ENCODE measurements around the gene DDX54. TPM values are rescaled to one million over a fixed set of nuclear protein-coding genes. Genes with fewer than 3 reads are reported as not detected.
"Not testable (repeated sequence)": the region's sequence is repeated elsewhere in the genome, so short reads cannot be mapped to it uniquely, and the experiment has no call there.

Gene DDX54
- total and polyA plus RNA-seq, 5 experiments from 2014 or later, result 17.9 to 81.8 (median 38.2) TPM

DNA sequence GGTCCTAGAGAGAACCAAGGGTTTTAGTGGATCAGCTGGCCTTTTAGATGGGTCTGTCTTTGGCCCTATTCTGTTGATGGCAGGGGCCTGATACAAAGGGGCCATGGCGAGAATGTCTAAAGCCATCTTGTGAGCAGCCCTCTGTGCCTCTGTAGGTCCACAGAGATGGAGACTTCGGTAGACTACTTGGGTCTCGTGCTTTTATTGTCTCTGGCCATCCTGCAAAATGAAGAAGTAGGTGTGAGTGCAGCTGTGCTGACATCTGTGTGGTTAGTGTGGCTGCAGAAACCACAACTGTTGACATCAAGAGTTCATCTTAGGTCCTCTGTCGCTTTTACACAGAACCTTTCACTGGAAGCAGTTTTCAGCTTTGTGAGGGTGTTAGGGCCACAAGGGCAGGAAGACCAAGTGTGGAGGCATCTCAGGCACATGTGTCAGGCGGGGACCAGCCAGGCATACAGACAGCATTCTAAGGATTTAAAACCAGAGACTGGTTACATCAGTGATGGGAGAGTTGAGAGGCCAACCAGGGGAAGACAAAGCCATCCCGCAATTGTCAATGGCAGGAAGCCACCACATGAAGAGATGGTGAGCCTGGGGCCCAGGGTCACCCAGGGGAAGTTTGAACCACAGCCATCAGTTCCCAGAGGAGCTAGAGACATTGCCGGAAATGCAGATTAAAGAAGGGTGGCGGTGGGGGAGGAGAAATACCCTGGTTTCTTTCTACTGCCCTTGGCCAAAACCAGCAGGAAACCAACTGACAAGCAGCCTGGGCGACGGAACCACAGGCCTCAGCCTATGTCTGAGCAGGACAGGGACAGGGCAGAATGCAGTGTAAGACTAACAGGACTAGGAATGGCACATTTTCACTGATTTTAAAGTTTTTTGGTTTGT, 23.0 kb upstream of the DDX54 start:
- Mint-ChIP-seq H3K36me3 (no peaks in the 10 kb centered on the region), H3K27ac (peak overlapping the region; percentile 84 to 97 (median 92)), H3K4me3 (peak overlapping the region; percentile 53 to 84 (median 77)), H3K9me3 (no peaks in the 10 kb centered on the region), H3K4me1 (peaks cover 21 to 55% (median 41%) of the 10 kb centered on the region in 4 donors), H3K27me3 (no peaks in the 10 kb centered on the region)
- DNase-seq (peak in 9 of 10 donors; percentile 34 to 76 (median 70)), ATAC-seq (peak; percentile 80 to 81)
- POLR2A ChIA-PET, result interaction anchor here (0.6 to 2.5 kb wide), 6 partner anchors 11 to 230 kb away, joined by 3 to 24 read pairs (median 4); partner anchors contain the start of genes OAS2 and TPCN1

DNA sequence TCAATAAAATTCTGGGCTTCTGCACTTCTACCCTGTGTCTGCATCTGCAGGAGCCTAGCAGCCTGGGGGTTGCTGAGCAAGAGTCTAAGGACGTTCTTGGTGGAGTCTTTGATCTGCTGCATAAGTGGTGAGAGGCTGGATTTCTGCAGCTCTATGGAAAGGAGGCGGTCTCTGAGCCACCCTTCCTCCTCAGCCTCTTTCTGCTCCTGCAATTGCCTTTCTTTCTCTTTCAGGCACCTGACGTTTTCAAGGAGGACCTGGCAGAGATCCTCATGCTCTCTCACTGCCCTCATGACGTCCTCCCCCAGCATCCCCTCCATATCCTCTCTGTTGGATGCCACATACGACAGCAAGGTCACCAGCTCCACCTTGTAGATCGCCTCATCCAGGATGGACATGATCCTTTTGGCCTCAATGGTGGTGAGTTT, 22.3 kb upstream of the DDX54 start:
- Mint-ChIP-seq H3K27me3 (no peaks in the 10 kb centered on the region), H3K27ac (peak overlapping the region; percentile 84 to 97 (median 92)), H3K36me3 (no peaks in the 10 kb centered on the region), H3K4me3 (peak overlapping the region in 8 of 10 donors; percentile 1 to 83 (median 76)), H3K9me3 (no peaks in the 10 kb centered on the region), H3K4me1 (peaks cover 21 to 54% (median 40%) of the 10 kb centered on the region in 4 donors)
- POLR2A ChIA-PET, result interaction anchor here (0.6 to 2.5 kb wide), 5 partner anchors 12 to 229 kb away, joined by 3 to 24 read pairs (median 4); partner anchors contain the start of genes OAS2 and TPCN1
- DNase-seq (peak in 6 of 10 donors; percentile 9 to 56 (median 29)), ATAC-seq (peak; percentile 49 to 57)

DNA sequence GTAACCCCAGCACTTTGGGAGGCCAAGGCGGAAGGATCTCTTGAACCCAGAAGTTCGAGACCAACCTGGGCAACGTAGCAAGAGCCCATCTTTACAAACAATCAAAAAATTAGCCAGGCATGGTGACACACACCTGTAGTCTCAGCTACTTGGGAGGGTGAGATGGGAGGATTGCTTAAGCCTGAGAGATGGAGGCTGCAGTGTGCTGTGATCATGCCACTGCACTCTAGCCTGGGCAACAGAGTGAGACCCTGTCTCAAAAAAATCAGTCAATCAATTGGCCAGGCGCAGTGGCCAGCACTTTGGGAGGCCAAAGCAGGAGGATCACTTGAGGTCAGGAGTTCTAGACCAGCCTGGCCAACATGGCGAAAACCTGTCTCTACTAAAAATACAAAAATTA, 21.5 kb upstream of the DDX54 start:
- not testable (repeated sequence) for DNase-seq, H3K4me3 Mint-ChIP-seq, H3K27me3 Mint-ChIP-seq, H3K36me3 Mint-ChIP-seq, ATAC-seq, H3K9me3 Mint-ChIP-seq
- Mint-ChIP-seq H3K4me1 (peaks cover 21 to 56% (median 40%) of the 10 kb centered on the region in 4 donors), H3K27ac (peak overlapping the region in 7 of 10 donors; percentile 24 to 91 (median 79))
- POLR2A ChIA-PET, result interaction anchor here (2.5 kb wide), 1 partner anchor 15 kb away, joined by 24 read pairs; the partner anchor contains the start of gene TPCN1

DNA sequence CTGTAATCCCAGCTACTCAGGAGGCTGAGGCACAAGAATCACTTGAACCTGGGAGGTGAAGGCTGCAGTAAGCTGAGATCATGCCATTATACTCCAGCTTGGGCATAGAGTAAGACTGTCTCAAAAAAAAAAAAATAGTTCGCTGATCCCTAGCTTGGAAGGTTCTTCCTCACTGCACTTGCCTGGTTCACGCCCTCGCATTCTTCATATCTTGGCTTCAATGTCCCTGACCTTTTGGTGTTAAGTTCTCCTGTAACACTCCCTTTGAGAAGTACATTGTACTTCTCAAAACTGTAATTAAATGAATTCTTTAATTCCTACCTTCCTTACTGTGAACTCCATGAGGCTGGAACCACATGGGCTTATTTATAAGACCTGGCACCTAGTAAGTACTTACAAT, 19.5 kb upstream of the DDX54 start:
- H3K4me1 Mint-ChIP-seq, result peaks cover 17 to 42% (median 26%) of the 10 kb centered on the region in 4 donors
- POLR2A ChIA-PET, result no interaction called here
- DNase-seq, result no peak
- peak overlapping the region in 4 of 10 donors; percentile 6 to 73 (median 42) for H3K27ac Mint-ChIP-seq
- H3K27me3 Mint-ChIP-seq, result no peaks in the 10 kb centered on the region
- no peak overlapping the region for H3K4me3 Mint-ChIP-seq
- ATAC-seq, result no peak
- H3K9me3 Mint-ChIP-seq, result no peaks in the 10 kb centered on the region
- H3K36me3 Mint-ChIP-seq, result no peaks in the 10 kb centered on the region

DNA sequence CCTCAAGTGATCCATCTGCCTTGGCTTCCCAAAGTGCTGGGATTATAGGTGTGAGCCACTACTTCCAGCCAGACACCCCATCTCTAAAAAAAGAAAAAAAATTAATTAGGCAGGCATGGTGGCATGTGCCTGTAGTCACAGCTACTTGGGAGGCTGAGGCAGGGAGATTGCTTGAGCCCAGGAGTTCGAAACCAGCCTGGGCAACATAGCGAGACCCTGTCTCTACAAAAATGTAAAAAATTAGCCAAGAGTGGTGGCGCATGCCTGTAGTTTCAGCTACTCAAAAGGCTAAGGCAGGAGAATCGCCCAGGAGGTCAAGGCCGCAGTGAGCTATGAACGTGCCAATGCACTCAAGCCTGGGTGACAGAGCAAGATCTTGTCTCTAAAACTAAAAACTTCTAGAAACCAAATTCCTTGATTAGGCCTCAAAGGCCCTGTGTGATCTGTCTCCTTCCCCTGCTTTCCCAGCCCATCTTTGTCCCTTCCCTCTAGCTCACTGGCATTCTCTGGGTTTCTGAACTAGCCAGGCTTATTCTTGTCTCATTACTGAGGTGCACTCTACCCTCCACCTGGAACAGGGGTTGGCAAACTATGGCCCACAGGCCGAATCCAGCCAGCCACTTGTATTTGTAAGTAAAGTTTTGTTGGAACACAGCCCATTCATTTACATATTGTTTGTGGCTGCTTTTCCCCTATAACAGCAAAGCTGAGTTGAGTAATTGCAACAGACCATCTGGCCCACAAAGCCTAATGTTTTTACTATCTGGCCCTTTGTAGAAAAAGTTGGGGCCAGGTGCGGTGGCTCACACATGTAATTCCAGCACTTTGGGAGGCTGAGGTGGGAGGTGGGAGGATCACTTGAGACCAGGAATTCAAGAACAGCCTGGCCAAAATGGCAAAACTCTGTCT, 18.8 kb upstream of the DDX54 start:
- Mint-ChIP-seq H3K4me3 (no peak overlapping the region), H3K27ac (peak overlapping the region in 7 of 10 donors; percentile 15 to 73 (median 50)), H3K9me3 (no peaks in the 10 kb centered on the region), H3K4me1 (peaks cover 17 to 35% (median 22%) of the 10 kb centered on the region in 4 donors), H3K36me3 (no peaks in the 10 kb centered on the region), H3K27me3 (no peaks in the 10 kb centered on the region)
- POLR2A ChIA-PET, result interaction anchor here (0.6 to 1.3 kb wide), 3 partner anchors 7 to 265 kb away, joined by 3 to 4 read pairs (median 4); no protein-coding TSS in a partner anchor
- DNase-seq, result no peak
- no peak for ATAC-seq

DNA sequence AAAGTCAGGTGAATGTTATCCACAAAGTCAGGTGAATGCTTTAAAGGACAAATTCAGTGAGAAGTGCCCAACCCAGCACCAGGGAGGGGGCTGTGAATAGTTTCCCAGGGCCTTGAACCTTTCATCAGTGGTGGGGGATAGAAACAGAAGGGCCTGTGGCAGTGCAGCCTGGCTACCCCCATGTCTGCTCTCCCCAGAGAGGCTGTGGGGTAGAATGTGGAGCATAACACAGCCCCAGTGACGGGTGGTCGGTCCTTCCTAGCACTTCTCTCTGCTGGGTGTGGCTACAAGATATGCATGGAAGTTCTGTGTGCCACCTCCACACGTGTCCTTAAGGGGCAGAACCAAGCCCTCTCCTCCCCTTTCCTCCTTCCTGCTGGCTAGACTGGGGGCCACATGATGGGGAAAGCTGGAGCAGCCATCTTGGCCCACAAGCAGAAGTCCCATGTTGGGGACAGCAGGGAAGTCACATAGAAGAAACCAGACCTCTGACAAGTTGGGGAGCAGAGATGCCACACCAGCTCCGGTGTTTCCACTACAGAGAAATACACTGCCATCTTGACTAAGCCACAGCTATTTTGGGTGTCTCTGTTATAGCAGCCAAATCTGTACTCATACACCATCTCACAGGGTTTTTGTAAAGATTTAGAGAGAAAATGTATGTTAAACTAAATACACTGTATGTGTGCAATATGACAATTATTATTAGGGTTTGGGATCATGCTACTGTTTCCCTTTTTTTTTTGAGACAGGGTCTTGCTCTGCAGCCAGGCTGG, 17.2 kb upstream of the DDX54 start:
- POLR2A ChIA-PET, result interaction anchor here (0.6 to 1.3 kb wide), 3 partner anchors 9 to 17 kb away, joined by 3 to 4 read pairs (median 3); partner anchors contain the start of gene DDX54

DNA sequence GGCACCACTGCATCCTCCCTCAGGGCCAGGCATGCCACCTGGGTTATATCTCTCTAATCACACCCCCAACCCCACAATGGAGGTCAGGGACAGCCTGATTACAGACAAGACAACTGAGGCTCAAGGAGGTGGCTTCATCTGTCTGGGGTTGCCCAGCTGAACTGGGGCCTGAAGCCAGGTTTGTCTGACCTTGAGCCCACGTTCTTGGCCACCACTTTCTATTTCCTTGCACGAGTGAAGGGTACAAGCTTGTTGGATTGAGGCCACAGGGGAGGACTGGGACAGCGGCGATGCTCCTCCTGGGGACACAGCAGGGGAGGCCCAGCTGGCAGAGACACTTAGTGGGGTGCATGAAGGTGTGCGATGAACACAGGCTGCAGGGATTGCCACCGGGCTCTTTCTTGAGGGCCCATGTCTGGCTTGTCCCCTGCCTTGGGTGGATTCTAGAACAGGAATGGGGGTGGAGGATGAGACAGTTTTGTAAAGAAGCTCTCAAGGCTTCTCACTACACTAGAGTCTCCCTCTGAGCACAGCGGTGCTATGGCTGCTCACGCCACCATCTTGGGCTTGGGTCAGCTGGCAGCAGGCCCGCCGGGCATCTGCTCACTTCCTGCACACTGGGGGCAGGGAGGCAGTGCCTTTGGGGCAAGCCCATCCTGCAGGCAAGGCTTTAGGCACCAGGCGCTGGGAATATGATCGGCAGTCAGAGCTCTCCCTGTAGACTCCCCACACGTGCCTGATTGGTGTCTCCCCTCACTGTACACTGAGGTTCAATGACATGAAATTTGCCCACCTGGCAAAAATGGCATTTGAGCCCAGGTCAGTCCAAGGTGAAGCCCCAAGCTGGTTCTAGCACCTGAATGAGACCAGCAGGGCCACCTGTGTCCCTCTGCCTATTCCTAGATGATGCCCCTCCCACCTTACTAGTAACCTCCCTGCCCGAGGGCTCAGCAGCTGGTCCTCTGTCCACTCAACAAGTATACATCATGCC, 16.2 kb upstream of the DDX54 start:
- POLR2A ChIA-PET, result no interaction called here
- Mint-ChIP-seq H3K4me3 (no peak overlapping the region), H3K27ac (peak overlapping the region in 1 of 10 donors; percentile 40), H3K9me3 (no peaks in the 10 kb centered on the region), H3K4me1 (peaks cover 0 to 22% (median 2%) of the 10 kb centered on the region in 4 donors), H3K27me3 (no peaks in the 10 kb centered on the region), H3K36me3 (no peaks in the 10 kb centered on the region)
- no peak for ATAC-seq
- no peak for DNase-seq

More for the DNA sequence above, 17.2 kb upstream of the DDX54 start:
- no peak overlapping the region for H3K27ac Mint-ChIP-seq
- no peak overlapping the region for H3K4me3 Mint-ChIP-seq
- DNase-seq (no peak), ATAC-seq (no peak)
- H3K36me3 Mint-ChIP-seq, result no peaks in the 10 kb centered on the region
- peaks cover 3 to 26% (median 8%) of the 10 kb centered on the region in 4 donors for H3K4me1 Mint-ChIP-seq
- no peaks in the 10 kb centered on the region for H3K9me3 Mint-ChIP-seq
- no peaks in the 10 kb centered on the region for H3K27me3 Mint-ChIP-seq

DNA sequence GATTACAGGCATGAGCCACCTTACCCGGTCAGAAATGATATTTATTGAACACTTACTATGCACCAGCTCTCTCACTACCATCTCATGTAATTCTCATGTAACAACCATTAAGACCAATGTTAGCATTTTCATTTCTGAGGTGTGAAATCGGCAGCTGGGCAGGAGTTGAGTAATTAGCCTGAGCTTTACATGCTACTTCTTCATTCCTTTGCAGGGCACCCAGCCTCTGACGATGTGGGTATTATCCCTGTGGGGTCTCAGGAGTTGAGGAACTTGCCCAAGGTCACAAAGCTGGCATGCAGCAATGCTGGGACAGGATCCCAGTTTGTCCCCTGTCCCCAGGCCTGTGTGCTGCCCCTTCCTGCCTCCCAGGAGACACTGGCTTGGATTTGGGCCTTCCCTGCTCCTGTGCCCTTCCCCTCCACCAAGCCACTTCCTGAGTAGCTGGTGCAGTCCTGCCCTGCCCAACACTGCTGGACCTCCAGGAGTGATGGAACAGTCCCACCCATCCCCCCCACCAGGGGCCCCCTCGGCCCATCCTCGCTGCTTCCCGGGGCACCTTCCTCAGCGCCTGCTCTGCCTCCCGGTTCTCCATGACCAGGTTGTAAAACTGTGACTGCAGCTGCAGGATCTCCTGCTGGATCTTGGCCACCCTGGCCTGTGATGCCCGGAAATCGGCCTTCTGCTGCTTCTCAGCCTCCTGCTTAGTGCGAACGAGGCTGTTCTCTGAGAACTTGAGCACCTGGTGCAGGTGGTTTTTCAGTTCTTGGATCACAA, 14.9 kb upstream of the DDX54 start:
- Mint-ChIP-seq H3K27ac (no peak overlapping the region), H3K27me3 (no peaks in the 10 kb centered on the region), H3K4me3 (no peak overlapping the region), H3K4me1 (peaks cover 0 to 17% (median 2%) of the 10 kb centered on the region in 4 donors), H3K36me3 (no peaks in the 10 kb centered on the region), H3K9me3 (no peaks in the 10 kb centered on the region)
- ATAC-seq (no peak), DNase-seq (no peak)
- POLR2A ChIA-PET, result interaction anchor here (1.1 kb wide), 1 partner anchor 10 kb away, joined by 3 read pairs; no protein-coding TSS in a partner anchor

DNA sequence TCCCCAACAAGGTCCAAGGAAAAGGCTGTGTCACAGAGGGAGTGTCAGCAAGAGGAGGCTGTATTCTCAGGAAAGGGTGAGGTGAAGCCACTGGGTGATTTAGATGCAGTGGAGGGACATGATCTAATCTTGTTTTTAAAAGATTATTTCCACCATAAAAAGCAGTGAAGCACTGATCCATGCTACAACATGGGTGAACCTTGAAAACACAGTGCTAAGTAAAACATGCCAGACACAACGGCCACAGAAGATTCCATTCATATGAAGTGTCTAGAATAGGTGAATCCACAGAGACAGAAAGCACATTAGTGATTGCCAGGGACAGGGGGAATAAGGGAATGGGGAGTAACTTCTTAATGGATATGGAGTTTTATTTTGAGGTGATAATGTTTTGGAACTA, 13.0 kb upstream of the DDX54 start:
- ATAC-seq, result no peak
- H3K4me1 Mint-ChIP-seq, result peaks cover 0 to 14% (median 4%) of the 10 kb centered on the region in 4 donors

DNA sequence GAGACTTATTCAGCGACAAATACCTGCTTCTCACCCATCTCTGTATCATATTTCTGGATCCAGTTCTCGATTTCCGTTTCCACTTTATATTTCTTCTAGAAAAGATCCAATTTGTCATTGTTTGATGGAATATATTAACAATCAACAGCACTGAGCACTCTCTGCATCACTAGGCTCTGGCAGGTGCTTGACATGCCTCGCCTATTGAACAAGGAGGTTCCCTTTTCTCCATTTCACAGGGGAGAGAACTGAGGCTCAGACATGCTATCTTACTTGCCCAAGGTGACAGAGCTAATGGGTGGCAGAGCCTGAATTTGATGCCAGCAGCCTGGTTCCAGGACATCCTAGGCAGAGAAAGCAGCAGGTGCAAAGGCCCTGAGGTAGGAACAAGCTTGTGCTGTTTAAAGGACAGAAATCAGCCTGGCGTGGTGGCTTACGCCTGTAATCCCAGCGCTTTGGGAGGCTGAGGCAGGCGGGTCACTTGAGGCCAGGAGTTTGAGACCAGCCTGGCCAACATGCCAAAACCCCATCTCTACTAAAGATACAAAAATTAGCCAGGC, 12.3 kb upstream of the DDX54 start:
- POLR2A ChIA-PET, result interaction anchor here (0.6 to 0.7 kb wide), 3 partner anchors 12 to 74 kb away, joined by 3 to 4 read pairs (median 4); no protein-coding TSS in a partner anchor
- ATAC-seq (no peak), DNase-seq (no peak)
- no peaks in the 10 kb centered on the region for H3K9me3 Mint-ChIP-seq
- H3K36me3 Mint-ChIP-seq, result no peaks in the 10 kb centered on the region
- no peaks in the 10 kb centered on the region for H3K27me3 Mint-ChIP-seq
- no peak overlapping the region for H3K4me3 Mint-ChIP-seq
- peaks cover 0 to 14% (median 4%) of the 10 kb centered on the region in 4 donors for H3K4me1 Mint-ChIP-seq
- peak overlapping the region in 1 of 10 donors; percentile 46 for H3K27ac Mint-ChIP-seq

More for the DNA sequence above, 13.0 kb upstream of the DDX54 start:
- H3K9me3 Mint-ChIP-seq, result no peaks in the 10 kb centered on the region
- no peak for DNase-seq
- no peak overlapping the region for H3K4me3 Mint-ChIP-seq
- H3K27me3 Mint-ChIP-seq, result no peaks in the 10 kb centered on the region
- H3K36me3 Mint-ChIP-seq, result no peaks in the 10 kb centered on the region
- POLR2A ChIA-PET, result no interaction called here
- H3K27ac Mint-ChIP-seq, result peak overlapping the region in 3 of 10 donors; percentile 30 to 50 (median 50)

Data from naive thymus-derived CD8-positive, alpha-beta T cell (primary cell).